Rectal smooth muscle tissue (tissue), 1 donor: ENCODE results near the gene FABP3.

Experiments used
- H3K27ac ChIP-seq: one replicate; pipeline ENCODE4 v1.7.0; 2013; ENCODE audit warnings: low read depth, low read length, inconsistent platforms
- H3K27me3 ChIP-seq: one replicate; pipeline ENCODE4 v1.7.0; 2013; ENCODE audit warnings: low read length; ENCODE audit not compliant: control insufficient read depth, insufficient read depth
- H3K36me3 ChIP-seq: one replicate; pipeline ENCODE4 v1.7.0; 2013; ENCODE audit warnings: low read length; ENCODE audit not compliant: control insufficient read depth, insufficient read depth
- H3K4me1 ChIP-seq: one replicate; pipeline ENCODE4 v1.7.0; 2013; ENCODE audit warnings: low read length; ENCODE audit not compliant: control insufficient read depth, insufficient read depth
- H3K4me3 ChIP-seq: one replicate; pipeline ENCODE4 v1.7.0; 2013; ENCODE audit warnings: low read length
- H3K9ac ChIP-seq: one replicate; pipeline ENCODE4 v1.7.0; 2013; ENCODE audit warnings: low read length

Gene FABP3

GRCh38 chr1:31373056-31373896 lies at the start of gene FABP3:
FABP3 (minus strand) TSS chr1:31373076; CDS start chr1:31373014, 62 bp downstream.
- H3K9ac ChIP-seq, result peak within 1 kb of the TSS; percentile 57
- peak within 1 kb of the TSS; percentile 84 for H3K27ac ChIP-seq
- H3K4me3 ChIP-seq, result peak within 1 kb of the TSS; percentile 70
- H3K27me3 ChIP-seq, result no peaks in the 10 kb centered on the region
- H3K4me1 ChIP-seq, result peaks cover 16% of the 10 kb centered on the region
- H3K36me3 ChIP-seq, result no peaks in the 10 kb centered on the region

- Histone ChIP-seq H3K27me3 (no peaks in the 10 kb centered on the region), H3K4me1 (no peaks in the 10 kb centered on the region), H3K9ac (no peak overlapping the region), H3K27ac (no peak overlapping the region), H3K4me3 (no peak overlapping the region), H3K36me3 (no peaks in the 10 kb centered on the region)
Observed at GRCh38 chr1:31421371-31422040, 48.6 kb upstream of the FABP3 start.

- no peaks in the 10 kb centered on the region for H3K4me1 ChIP-seq
- H3K36me3 ChIP-seq, result no peaks in the 10 kb centered on the region
- no peak overlapping the region for H3K4me3 ChIP-seq
- H3K27ac ChIP-seq, result no peak overlapping the region
- no peaks in the 10 kb centered on the region for H3K27me3 ChIP-seq
- H3K9ac ChIP-seq, result no peak overlapping the region
Observed at GRCh38 chr1:31420716-31421115, 47.8 kb upstream of the FABP3 start.

- peaks cover 3% of the 10 kb centered on the region for H3K27me3 ChIP-seq
- H3K27ac ChIP-seq, result no peak overlapping the region
- no peaks in the 10 kb centered on the region for H3K4me1 ChIP-seq
- no peak overlapping the region for H3K9ac ChIP-seq
- no peaks in the 10 kb centered on the region for H3K36me3 ChIP-seq
- no peak overlapping the region for H3K4me3 ChIP-seq
Observed at GRCh38 chr1:31418626-31419323, 45.9 kb upstream of the FABP3 start.

GRCh38 chr1:31417148-31417547 lies 44.3 kb upstream of the FABP3 start:
- H3K4me3 ChIP-seq, result no peak overlapping the region
- no peak overlapping the region for H3K9ac ChIP-seq
- peaks cover 9% of the 10 kb centered on the region for H3K27me3 ChIP-seq
- no peaks in the 10 kb centered on the region for H3K36me3 ChIP-seq
- H3K4me1 ChIP-seq, result peaks cover 2% of the 10 kb centered on the region
- H3K27ac ChIP-seq, result no peak overlapping the region

- Histone ChIP-seq H3K27ac (no peak overlapping the region), H3K36me3 (no peaks in the 10 kb centered on the region), H3K4me3 (no peak overlapping the region), H3K4me1 (peaks cover 2% of the 10 kb centered on the region), H3K9ac (no peak overlapping the region), H3K27me3 (peaks cover 15% of the 10 kb centered on the region)
Observed at GRCh38 chr1:31416101-31416736, 43.3 kb upstream of the FABP3 start.

- Histone ChIP-seq H3K36me3 (no peaks in the 10 kb centered on the region), H3K9ac (no peak overlapping the region), H3K4me3 (no peak overlapping the region), H3K27ac (no peak overlapping the region), H3K4me1 (peaks cover 2% of the 10 kb centered on the region), H3K27me3 (peaks cover 15% of the 10 kb centered on the region)
Observed at GRCh38 chr1:31415658-31416057, 42.8 kb upstream of the FABP3 start.

GRCh38 chr1:31414980-31415370 lies 42.1 kb upstream of the FABP3 start:
- no peak overlapping the region for H3K4me3 ChIP-seq
- H3K36me3 ChIP-seq, result no peaks in the 10 kb centered on the region
- H3K4me1 ChIP-seq, result peaks cover 2% of the 10 kb centered on the region
- no peak overlapping the region for H3K27ac ChIP-seq
- peaks cover 18% of the 10 kb centered on the region for H3K27me3 ChIP-seq
- no peak overlapping the region for H3K9ac ChIP-seq

GRCh38 chr1:31413405-31414001 lies 40.6 kb upstream of the FABP3 start:
- no peak overlapping the region for H3K27ac ChIP-seq

GRCh38 chr1:31412732-31413404 lies 40.0 kb upstream of the FABP3 start, which contains the start of gene SERINC2:
SERINC2 (plus strand) TSS chr1:31413213; CDS start chr1:31413266, 53 bp downstream.
- H3K27ac ChIP-seq, result no peak within 1 kb of the TSS

More at GRCh38 chr1:31413405-31414001, 40.6 kb upstream of the FABP3 start:
- Histone ChIP-seq H3K4me3 (peak overlapping the region; percentile 71), H3K36me3 (no peaks in the 10 kb centered on the region), H3K9ac (peak overlapping the region; percentile 16), H3K27me3 (peaks cover 18% of the 10 kb centered on the region), H3K4me1 (peaks cover 2% of the 10 kb centered on the region)

GRCh38 chr1:31412205-31412604 lies 39.3 kb upstream of the FABP3 start:
- no peak overlapping the region for H3K27ac ChIP-seq
- no peak overlapping the region for H3K9ac ChIP-seq
- H3K4me3 ChIP-seq, result no peak overlapping the region

More at GRCh38 chr1:31412732-31413404, 40.0 kb upstream of the FABP3 start, which contains the start of gene SERINC2:
- H3K9ac ChIP-seq, result peak within 1 kb of the TSS; percentile 16
- H3K36me3 ChIP-seq, result no peaks in the 10 kb centered on the region
- peaks cover 18% of the 10 kb centered on the region for H3K27me3 ChIP-seq
- H3K4me3 ChIP-seq, result peak within 1 kb of the TSS; percentile 71
- peaks cover 2% of the 10 kb centered on the region for H3K4me1 ChIP-seq

More at GRCh38 chr1:31412205-31412604, 39.3 kb upstream of the FABP3 start:
- no peaks in the 10 kb centered on the region for H3K36me3 ChIP-seq
- H3K27me3 ChIP-seq, result peaks cover 18% of the 10 kb centered on the region
- H3K4me1 ChIP-seq, result peaks cover 2% of the 10 kb centered on the region
